PFSK-1 (cell line): Measurements from ENCODE around the gene ADAMTS9.

Experiments used
- FOXP2 ChIP-seq: optimal IDR thresholded peaks from 2 replicates; pipeline ENCODE3; 2011; ENCODE audit warnings: borderline replicate concordance, control low read depth, inconsistent platforms; ENCODE audit not compliant: insufficient read depth; ENCODE audit errors: extremely low read length, extremely low read depth
- POLR2AphosphoS5 ChIP-seq: IDR thresholded peaks from 2 replicates; pipeline ENCODE4 v1.6.1; 2012; ENCODE audit warnings: low read depth, mild to moderate bottlenecking, control low read depth, low read length, moderate library complexity
- REST ChIP-seq, 2 experiments: IDR thresholded peaks; 2 replicates each; pipeline versions ENCODE4 v1.6.1 to v1.8.0; 2011 to 2012; ENCODE audit warnings: low read depth in 2 of 2, low read length in 2 of 2, control low read depth in 1 of 2, inconsistent platforms in 1 of 2, mild to moderate bottlenecking in 1 of 2, moderate library complexity in 1 of 2; ENCODE audit not compliant: insufficient read depth in 1 of 2
- SIN3A ChIP-seq: IDR thresholded peaks from 2 replicates; pipeline ENCODE4 v1.6.1; 2012; ENCODE audit warnings: mild to moderate bottlenecking, low read length, moderate library complexity, borderline replicate concordance; ENCODE audit not compliant: insufficient read depth
- TAF1 ChIP-seq: IDR thresholded peaks from 2 replicates; pipeline ENCODE4 v1.6.1; 2012; ENCODE audit warnings: low read length, control low read depth, borderline replicate concordance; ENCODE audit not compliant: insufficient read depth

ADAMTS9 gene

GRCh38 chr3:64620020-64620419 is 67.8 kb downstream of the ADAMTS9 start:
- TF ChIP-seq SIN3A (no peak), FOXP2 (no peak), REST (IDR thresholded peaks at IDR 0.05; ENCODE audit: insufficient read depth in 1 of 2, low read depth in 2 of 2, low read length in 2 of 2) (no peak), TAF1 (no peak), POLR2AphosphoS5 (no peak)

- TF ChIP-seq TAF1 = no peak
- TF ChIP-seq REST (IDR thresholded peaks at IDR 0.05; ENCODE audit: insufficient read depth in 1 of 2, low read depth in 2 of 2, low read length in 2 of 2) = no peak
- TF ChIP-seq FOXP2 = no peak
- no peak for TF ChIP-seq SIN3A
- TF ChIP-seq POLR2AphosphoS5 = no peak
Measured at GRCh38 chr3:64619216-64619615, 68.6 kb downstream of the ADAMTS9 start.

- no peak for TF ChIP-seq TAF1
- TF ChIP-seq REST (IDR thresholded peaks at IDR 0.05; ENCODE audit: insufficient read depth in 1 of 2, low read depth in 2 of 2, low read length in 2 of 2) = no peak
- no peak for TF ChIP-seq POLR2AphosphoS5
- TF ChIP-seq FOXP2 = no peak
- no peak for TF ChIP-seq SIN3A
Measured at GRCh38 chr3:64617610-64618009, 70.2 kb downstream of the ADAMTS9 start.

GRCh38 chr3:64616953-64617352 is 70.8 kb downstream of the ADAMTS9 start:
- no peak for TF ChIP-seq SIN3A
- no peak for TF ChIP-seq REST (IDR thresholded peaks at IDR 0.05; ENCODE audit: insufficient read depth in 1 of 2, low read depth in 2 of 2, low read length in 2 of 2)
- TF ChIP-seq POLR2AphosphoS5 = no peak
- TF ChIP-seq FOXP2 = no peak
- no peak for TF ChIP-seq TAF1

- TF ChIP-seq SIN3A (no peak), TAF1 (no peak)
Measured at GRCh38 chr3:64612916-64613526, 74.8 kb downstream of the ADAMTS9 start.
